ENCODE data around the gene NAXE. TPM values are rescaled to one million over a fixed set of nuclear protein-coding genes. Genes with fewer than 3 reads are reported as not detected.

The NAXE gene
- total RNA-seq, 1 donor from 2014 or later, result 44.5 TPM

DNA sequence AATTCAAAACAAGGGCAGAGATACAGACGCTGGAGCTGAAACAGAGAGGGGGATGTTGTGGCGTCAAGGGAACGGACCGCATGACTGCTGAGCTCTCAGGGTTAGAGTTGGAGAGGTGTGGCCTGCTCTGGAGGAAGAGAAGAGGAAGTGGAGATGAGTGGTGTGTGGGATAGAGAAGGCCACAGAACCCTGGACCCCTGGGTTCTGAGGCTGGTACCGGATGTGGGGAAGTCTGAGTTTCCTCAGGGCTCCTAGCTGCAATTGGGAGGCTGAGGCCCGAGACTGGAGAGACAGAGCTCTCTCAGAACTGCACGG is 52.2 kb downstream of the NAXE start:
- Mint-ChIP-seq H3K27ac (ENCODE audit: unreplicated experiment) (no peak overlapping the region), H3K4me1 (ENCODE audit: low read depth, unreplicated experiment) (peaks cover 44% of the 10 kb centered on the region), H3K36me3 (ENCODE audit: unreplicated experiment) (peaks cover 5% of the 10 kb centered on the region), H3K27me3 (ENCODE audit: unreplicated experiment) (peaks cover 19% of the 10 kb centered on the region), H3K9me3 (ENCODE audit: unreplicated experiment) (peaks cover 7% of the 10 kb centered on the region), H3K4me3 (ENCODE audit: unreplicated experiment) (peak overlapping the region; percentile 3)
- DNase-seq, result no peak
- no peak for TF ChIP-seq CTCF (IDR thresholded peaks at IDR 0.05; ENCODE audit: partially characterized antibody, unreplicated experiment)

Other genes starting within 250 kb of the NAXE start
- gene RHBG, start 222.6 kb upstream of the NAXE start, total RNA-seq (ENCODE audit: unreplicated experiment), result not detected
- gene MEF2D, start 91.0 kb upstream of the NAXE start, total RNA-seq (ENCODE audit: unreplicated experiment), result 50.0 TPM
- 6.1 TPM for gene IQGAP3, start 19.2 kb upstream of the NAXE start, total RNA-seq (ENCODE audit: unreplicated experiment)
- not detected for gene TTC24, start 12.1 kb upstream of the NAXE start, total RNA-seq (ENCODE audit: unreplicated experiment)
- 13.2 TPM for gene GPATCH4, start 9.7 kb downstream of the NAXE start, total RNA-seq (ENCODE audit: unreplicated experiment)
- gene HAPLN2, start 27.6 kb downstream of the NAXE start, total RNA-seq (ENCODE audit: unreplicated experiment), result 0.71 TPM
- 10.3 TPM for gene BCAN, start 50.3 kb downstream of the NAXE start, total RNA-seq (ENCODE audit: unreplicated experiment)
- 375 TPM for gene NES, start 85.6 kb downstream of the NAXE start, total RNA-seq (ENCODE audit: unreplicated experiment)
- gene CRABP2, start 113.8 kb downstream of the NAXE start, total RNA-seq (ENCODE audit: unreplicated experiment), result 2.4 TPM
- 27.1 TPM for gene METTL25B, start 136.7 kb downstream of the NAXE start, total RNA-seq (ENCODE audit: unreplicated experiment)
- gene ISG20L2, start 137.0 kb downstream of the NAXE start, total RNA-seq (ENCODE audit: unreplicated experiment), result 32.6 TPM
- 25.1 TPM for gene MRPL24, start 149.3 kb downstream of the NAXE start, total RNA-seq (ENCODE audit: unreplicated experiment)
- gene HDGF, start 159.9 kb downstream of the NAXE start, total RNA-seq (ENCODE audit: unreplicated experiment), result 147 TPM
- gene PRCC, start 175.8 kb downstream of the NAXE start, total RNA-seq (ENCODE audit: unreplicated experiment), result 88.8 TPM
- 0.86 TPM for gene SH2D2A, start 225.1 kb downstream of the NAXE start, total RNA-seq (ENCODE audit: unreplicated experiment)